ENCODE results near the gene SUPT3H.

SUPT3H gene

GRCh38 chr6:44983467-44984365, 394.0 kb downstream of the SUPT3H start:
- Mint-ChIP-seq H3K27ac (no peak overlapping the region), H3K4me1 (ENCODE audit: low read depth) (peaks cover 6% of the 10 kb centered on the region), H3K27me3 (ENCODE audit: low read depth) (no peaks in the 10 kb centered on the region), H3K9me3 (no peaks in the 10 kb centered on the region), H3K36me3 (ENCODE audit: low read depth) (peaks cover 5% of the 10 kb centered on the region), H3K4me3 (no peak overlapping the region)

GRCh38 chr6:44980841-44981240, 396.9 kb downstream of the SUPT3H start:
- peaks cover 21% of the 10 kb centered on the region for H3K4me1 Mint-ChIP-seq (ENCODE audit: low read depth)
- no peaks in the 10 kb centered on the region for H3K9me3 Mint-ChIP-seq
- no peaks in the 10 kb centered on the region for H3K27me3 Mint-ChIP-seq (ENCODE audit: low read depth)
- no peak overlapping the region for H3K4me3 Mint-ChIP-seq
- no peak overlapping the region for H3K27ac Mint-ChIP-seq
- H3K36me3 Mint-ChIP-seq (ENCODE audit: low read depth), result peaks cover 8% of the 10 kb centered on the region

GRCh38 chr6:44976677-44977641, 400.8 kb downstream of the SUPT3H start:
- Mint-ChIP-seq H3K27ac (peak overlapping the region; percentile 78), H3K27me3 (ENCODE audit: low read depth) (no peaks in the 10 kb centered on the region), H3K4me3 (peak overlapping the region; percentile 57), H3K36me3 (ENCODE audit: low read depth) (peaks cover 12% of the 10 kb centered on the region), H3K9me3 (peaks cover 17% of the 10 kb centered on the region), H3K4me1 (ENCODE audit: low read depth) (peaks cover 14% of the 10 kb centered on the region)

GRCh38 chr6:44974511-44974910, 403.2 kb downstream of the SUPT3H start:
- H3K27ac Mint-ChIP-seq, result no peak overlapping the region

GRCh38 chr6:44972709-44973108, 405.0 kb downstream of the SUPT3H start:
- Mint-ChIP-seq H3K27me3 (ENCODE audit: low read depth) (no peaks in the 10 kb centered on the region), H3K4me3 (no peak overlapping the region), H3K27ac (no peak overlapping the region), H3K4me1 (ENCODE audit: low read depth) (peaks cover 13% of the 10 kb centered on the region), H3K36me3 (ENCODE audit: low read depth) (peaks cover 8% of the 10 kb centered on the region), H3K9me3 (peaks cover 17% of the 10 kb centered on the region)

More at GRCh38 chr6:44974511-44974910, 403.2 kb downstream of the SUPT3H start:
- Mint-ChIP-seq H3K36me3 (ENCODE audit: low read depth) (peaks cover 12% of the 10 kb centered on the region), H3K4me3 (no peak overlapping the region), H3K27me3 (ENCODE audit: low read depth) (no peaks in the 10 kb centered on the region), H3K9me3 (peaks cover 17% of the 10 kb centered on the region), H3K4me1 (ENCODE audit: low read depth) (peaks cover 14% of the 10 kb centered on the region)

- Mint-ChIP-seq H3K36me3 (ENCODE audit: low read depth) (peaks cover 8% of the 10 kb centered on the region), H3K27me3 (ENCODE audit: low read depth) (no peaks in the 10 kb centered on the region), H3K4me1 (ENCODE audit: low read depth) (peaks cover 6% of the 10 kb centered on the region), H3K9me3 (peaks cover 17% of the 10 kb centered on the region), H3K4me3 (no peak overlapping the region), H3K27ac (no peak overlapping the region)
These were observed 408.1 kb downstream of the SUPT3H start for GRCh38 chr6:44969446-44970185.

GRCh38 chr6:44967481-44967880, 410.3 kb downstream of the SUPT3H start:
- no peak overlapping the region for H3K4me3 Mint-ChIP-seq
- no peaks in the 10 kb centered on the region for H3K27me3 Mint-ChIP-seq (ENCODE audit: low read depth)
- no peaks in the 10 kb centered on the region for H3K36me3 Mint-ChIP-seq (ENCODE audit: low read depth)
- H3K9me3 Mint-ChIP-seq, result no peaks in the 10 kb centered on the region
- H3K4me1 Mint-ChIP-seq (ENCODE audit: low read depth), result peaks cover 8% of the 10 kb centered on the region
- no peak overlapping the region for H3K27ac Mint-ChIP-seq

GRCh38 chr6:44966449-44967092, 411.2 kb downstream of the SUPT3H start:
- Mint-ChIP-seq H3K9me3 (no peaks in the 10 kb centered on the region), H3K27ac (no peak overlapping the region), H3K4me3 (no peak overlapping the region), H3K4me1 (ENCODE audit: low read depth) (peaks cover 11% of the 10 kb centered on the region), H3K27me3 (ENCODE audit: low read depth) (no peaks in the 10 kb centered on the region), H3K36me3 (ENCODE audit: low read depth) (no peaks in the 10 kb centered on the region)

- Mint-ChIP-seq H3K36me3 (ENCODE audit: low read depth) (no peaks in the 10 kb centered on the region), H3K27ac (no peak overlapping the region), H3K27me3 (ENCODE audit: low read depth) (no peaks in the 10 kb centered on the region), H3K4me1 (ENCODE audit: low read depth) (peaks cover 14% of the 10 kb centered on the region), H3K4me3 (no peak overlapping the region), H3K9me3 (no peaks in the 10 kb centered on the region)
These were observed 412.0 kb downstream of the SUPT3H start for GRCh38 chr6:44965708-44966107.

- H3K4me1 Mint-ChIP-seq (ENCODE audit: low read depth), result peaks cover 8% of the 10 kb centered on the region
- H3K36me3 Mint-ChIP-seq (ENCODE audit: low read depth), result peaks cover 2% of the 10 kb centered on the region
- no peak overlapping the region for H3K4me3 Mint-ChIP-seq
- no peaks in the 10 kb centered on the region for H3K9me3 Mint-ChIP-seq
- no peaks in the 10 kb centered on the region for H3K27me3 Mint-ChIP-seq (ENCODE audit: low read depth)
- H3K27ac Mint-ChIP-seq, result no peak overlapping the region
These were observed 416.8 kb downstream of the SUPT3H start for GRCh38 chr6:44960898-44961297.

- H3K27ac Mint-ChIP-seq, result no peak overlapping the region
- no peaks in the 10 kb centered on the region for H3K9me3 Mint-ChIP-seq
- H3K27me3 Mint-ChIP-seq (ENCODE audit: low read depth), result no peaks in the 10 kb centered on the region
- no peak overlapping the region for H3K4me3 Mint-ChIP-seq
- peaks cover 2% of the 10 kb centered on the region for H3K36me3 Mint-ChIP-seq (ENCODE audit: low read depth)
- H3K4me1 Mint-ChIP-seq (ENCODE audit: low read depth), result peaks cover 8% of the 10 kb centered on the region
These were observed 418.1 kb downstream of the SUPT3H start for GRCh38 chr6:44959651-44960050.

GRCh38 chr6:44957156-44957555, 420.6 kb downstream of the SUPT3H start:
- Mint-ChIP-seq H3K9me3 (peaks cover 3% of the 10 kb centered on the region), H3K27ac (no peak overlapping the region), H3K4me1 (ENCODE audit: low read depth) (peaks cover 6% of the 10 kb centered on the region), H3K4me3 (no peak overlapping the region), H3K36me3 (ENCODE audit: low read depth) (peaks cover 6% of the 10 kb centered on the region), H3K27me3 (ENCODE audit: low read depth) (no peaks in the 10 kb centered on the region)

- no peaks in the 10 kb centered on the region for H3K27me3 Mint-ChIP-seq (ENCODE audit: low read depth)
- no peak overlapping the region for H3K27ac Mint-ChIP-seq
- peaks cover 3% of the 10 kb centered on the region for H3K9me3 Mint-ChIP-seq
- H3K36me3 Mint-ChIP-seq (ENCODE audit: low read depth), result peaks cover 6% of the 10 kb centered on the region
- no peak overlapping the region for H3K4me3 Mint-ChIP-seq
- H3K4me1 Mint-ChIP-seq (ENCODE audit: low read depth), result peaks cover 7% of the 10 kb centered on the region
These were observed 421.3 kb downstream of the SUPT3H start for GRCh38 chr6:44956396-44956795.

- Mint-ChIP-seq H3K27me3 (ENCODE audit: low read depth) (no peaks in the 10 kb centered on the region), H3K36me3 (ENCODE audit: low read depth) (peaks cover 9% of the 10 kb centered on the region), H3K4me1 (ENCODE audit: low read depth) (peaks cover 9% of the 10 kb centered on the region), H3K27ac (no peak overlapping the region), H3K9me3 (peaks cover 8% of the 10 kb centered on the region), H3K4me3 (no peak overlapping the region)
These were observed 422.6 kb downstream of the SUPT3H start for GRCh38 chr6:44955145-44955544.

All from T-helper 1 cell treated with Interleukin-12 subunit alpha and Interleukin-12 subunit beta and Interleukin-4 antibody, amounts not matched to agents 30 μg/mL and 1 μg/mL, for 36 hours (primary cell).